ENCODE data around the gene TMPO. TPM values are rescaled to one million over a fixed set of nuclear protein-coding genes. Genes with fewer than 3 reads are reported as not detected.
"Not testable (repeated sequence)": the region's sequence is repeated elsewhere in the genome, so short reads cannot be mapped to it uniquely, and the experiment has no call there.

The TMPO gene
- total and polyA plus RNA-seq, 2 experiments from 2014 or later = 75.5 to 256 TPM

DNA sequence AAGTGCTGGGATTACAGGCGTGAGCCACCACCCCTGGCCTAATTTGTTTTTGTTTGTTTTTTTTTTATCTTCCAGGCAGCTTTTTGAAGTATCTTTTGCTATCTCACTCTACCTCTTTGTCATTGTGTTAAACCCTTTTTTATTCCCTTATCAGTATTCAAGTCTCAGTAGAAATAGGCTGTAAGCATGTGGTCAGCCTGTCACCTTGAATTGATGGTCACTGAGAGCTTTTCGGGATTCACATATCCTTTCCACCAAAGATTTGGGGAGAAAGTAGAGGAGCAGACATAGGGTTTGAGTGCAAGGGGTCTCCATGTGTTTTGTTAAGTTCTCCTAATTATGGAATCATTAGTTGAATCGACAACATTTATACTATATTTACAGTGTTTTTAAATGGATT is 36.4 kb downstream of the TMPO start:
- H3K4me1 ChIP-seq (ENCODE audit: insufficient read depth) = no peaks in the 10 kb centered on the region
- H3K9me2 ChIP-seq (ENCODE audit: insufficient read depth) = no peaks in the 10 kb centered on the region
- no peaks in the 10 kb centered on the region for H3K79me2 ChIP-seq (replicated peaks; ENCODE audit: insufficient read depth)
- peaks cover 12% of the 10 kb centered on the region for H3F3A ChIP-seq (replicated peaks; ENCODE audit: low read depth)
- no peak overlapping the region for H3K27ac ChIP-seq (ENCODE audit: low read depth)
- Mint-ChIP-seq H3K4me3 (no peak overlapping the region), H3K9me3 (no peaks in the 10 kb centered on the region), H3K27ac (no peak overlapping the region), H3K27me3 (ENCODE audit: insufficient read depth, low read depth, poor library complexity) (peaks cover 6% of the 10 kb centered on the region), H3K4me1 (no peaks in the 10 kb centered on the region), H3K36me3 (ENCODE audit: low read depth) (peaks cover 50% of the 10 kb centered on the region)
- no peak for TF ChIP-seq JUNB (IDR thresholded peaks at IDR 0.05; ENCODE audit: unreplicated experiment)
- no peak for TF ChIP-seq EZH2 (IDR thresholded peaks at IDR 0.05; ENCODE audit: low read depth, unreplicated experiment)
- no peak for TF ChIP-seq NANOG (IDR thresholded peaks at IDR 0.05; ENCODE audit: borderline replicate concordance)
- no peak for TF ChIP-seq ZNF331 (CRISPR knock-in tag; IDR thresholded peaks at IDR 0.05; ENCODE audit: low read depth)
- no peak for TF ChIP-seq POLR2AphosphoS5 (IDR thresholded peaks at IDR 0.05; ENCODE audit: low read depth)
- ATAC-seq (no peak), DNase-seq (ENCODE audit: low spot score) (no peak)
- no peak overlapping the region for H2AFZ ChIP-seq
- no peak overlapping the region for H3K4me3 ChIP-seq
- H3K4me2 ChIP-seq = no peak overlapping the region
- peaks cover 32% of the 10 kb centered on the region for H3K36me3 ChIP-seq (ENCODE audit: insufficient read depth)
- H4K20me1 ChIP-seq (replicated peaks; ENCODE audit: insufficient read depth) = peaks cover 12% of the 10 kb centered on the region; the same call in 1 of the 2 replicates
- no peaks in the 10 kb centered on the region for H3K27me3 ChIP-seq (ENCODE audit: insufficient read depth)

DNA sequence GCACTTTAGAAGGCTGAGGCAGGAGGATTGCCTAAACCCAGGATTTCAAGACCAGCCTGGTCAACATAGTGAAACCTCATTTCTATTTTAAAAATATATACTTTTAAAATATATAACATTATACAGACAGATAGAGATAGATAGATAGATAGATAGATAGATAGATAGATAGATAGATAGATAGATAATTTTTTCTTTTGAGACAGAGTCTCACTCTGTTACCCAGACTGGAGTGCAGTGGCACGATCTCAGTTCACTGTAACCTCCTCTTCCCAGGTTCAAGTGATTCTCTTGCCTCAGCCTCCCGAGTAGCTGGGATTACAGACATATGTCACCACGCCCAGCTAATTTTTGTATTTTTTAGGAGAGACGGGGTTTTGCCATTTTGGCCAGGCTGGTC is 42.7 kb downstream of the TMPO start:
- not testable (repeated sequence) for H3K4me1 Mint-ChIP-seq

DNA sequence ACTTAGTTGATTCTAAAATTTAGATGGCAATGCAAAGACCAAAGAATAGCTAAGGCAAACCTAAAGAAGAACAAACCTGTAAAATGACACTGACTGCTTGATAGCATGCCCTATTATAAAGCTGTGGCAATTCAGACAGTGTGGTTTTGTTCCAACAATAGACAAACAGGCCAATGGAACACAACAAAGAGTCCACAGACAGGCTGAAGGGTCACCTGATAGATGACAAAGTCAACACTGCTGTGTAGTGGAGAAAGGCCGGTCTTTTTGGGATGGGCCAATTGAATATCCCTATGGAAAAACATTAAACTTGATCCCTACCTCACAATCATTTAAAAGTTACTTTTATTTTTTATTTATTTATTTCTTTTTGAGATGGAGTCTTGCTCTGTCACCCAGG is 44.3 kb downstream of the TMPO start:
- DNase-seq (ENCODE audit: low spot score) (no peak), ATAC-seq (no peak)
- Histone ChIP-seq H3K79me2 (replicated peaks; ENCODE audit: insufficient read depth) (no peaks in the 10 kb centered on the region), H3K4me2 (no peak overlapping the region), H3F3A (replicated peaks; ENCODE audit: low read depth) (no peaks in the 10 kb centered on the region), H3K4me3 (no peak overlapping the region), H3K4me1 (ENCODE audit: insufficient read depth) (no peaks in the 10 kb centered on the region), H3K36me3 (ENCODE audit: insufficient read depth) (no peaks in the 10 kb centered on the region), H3K27ac (ENCODE audit: low read depth) (no peak overlapping the region), H3K9me2 (ENCODE audit: insufficient read depth) (no peaks in the 10 kb centered on the region), H3K27me3 (ENCODE audit: insufficient read depth) (no peaks in the 10 kb centered on the region), H2AFZ (no peak overlapping the region), H4K20me1 (replicated peaks; ENCODE audit: insufficient read depth) (no peaks in the 10 kb centered on the region; the same call in 1 of the 2 replicates)
- H3K27me3 Mint-ChIP-seq (ENCODE audit: insufficient read depth, low read depth, poor library complexity) = peaks cover 2% of the 10 kb centered on the region
- no peak overlapping the region for H3K27ac Mint-ChIP-seq
- no peaks in the 10 kb centered on the region for H3K4me1 Mint-ChIP-seq
- peaks cover 3% of the 10 kb centered on the region; the same call in 1 of the 3 replicates for H3K36me3 Mint-ChIP-seq (ENCODE audit: low read depth)
- H3K9me3 Mint-ChIP-seq = peaks cover 3% of the 10 kb centered on the region; the same call in 1 of the 3 replicates
- no peak overlapping the region for H3K4me3 Mint-ChIP-seq
- TF ChIP-seq, protein P1, sequence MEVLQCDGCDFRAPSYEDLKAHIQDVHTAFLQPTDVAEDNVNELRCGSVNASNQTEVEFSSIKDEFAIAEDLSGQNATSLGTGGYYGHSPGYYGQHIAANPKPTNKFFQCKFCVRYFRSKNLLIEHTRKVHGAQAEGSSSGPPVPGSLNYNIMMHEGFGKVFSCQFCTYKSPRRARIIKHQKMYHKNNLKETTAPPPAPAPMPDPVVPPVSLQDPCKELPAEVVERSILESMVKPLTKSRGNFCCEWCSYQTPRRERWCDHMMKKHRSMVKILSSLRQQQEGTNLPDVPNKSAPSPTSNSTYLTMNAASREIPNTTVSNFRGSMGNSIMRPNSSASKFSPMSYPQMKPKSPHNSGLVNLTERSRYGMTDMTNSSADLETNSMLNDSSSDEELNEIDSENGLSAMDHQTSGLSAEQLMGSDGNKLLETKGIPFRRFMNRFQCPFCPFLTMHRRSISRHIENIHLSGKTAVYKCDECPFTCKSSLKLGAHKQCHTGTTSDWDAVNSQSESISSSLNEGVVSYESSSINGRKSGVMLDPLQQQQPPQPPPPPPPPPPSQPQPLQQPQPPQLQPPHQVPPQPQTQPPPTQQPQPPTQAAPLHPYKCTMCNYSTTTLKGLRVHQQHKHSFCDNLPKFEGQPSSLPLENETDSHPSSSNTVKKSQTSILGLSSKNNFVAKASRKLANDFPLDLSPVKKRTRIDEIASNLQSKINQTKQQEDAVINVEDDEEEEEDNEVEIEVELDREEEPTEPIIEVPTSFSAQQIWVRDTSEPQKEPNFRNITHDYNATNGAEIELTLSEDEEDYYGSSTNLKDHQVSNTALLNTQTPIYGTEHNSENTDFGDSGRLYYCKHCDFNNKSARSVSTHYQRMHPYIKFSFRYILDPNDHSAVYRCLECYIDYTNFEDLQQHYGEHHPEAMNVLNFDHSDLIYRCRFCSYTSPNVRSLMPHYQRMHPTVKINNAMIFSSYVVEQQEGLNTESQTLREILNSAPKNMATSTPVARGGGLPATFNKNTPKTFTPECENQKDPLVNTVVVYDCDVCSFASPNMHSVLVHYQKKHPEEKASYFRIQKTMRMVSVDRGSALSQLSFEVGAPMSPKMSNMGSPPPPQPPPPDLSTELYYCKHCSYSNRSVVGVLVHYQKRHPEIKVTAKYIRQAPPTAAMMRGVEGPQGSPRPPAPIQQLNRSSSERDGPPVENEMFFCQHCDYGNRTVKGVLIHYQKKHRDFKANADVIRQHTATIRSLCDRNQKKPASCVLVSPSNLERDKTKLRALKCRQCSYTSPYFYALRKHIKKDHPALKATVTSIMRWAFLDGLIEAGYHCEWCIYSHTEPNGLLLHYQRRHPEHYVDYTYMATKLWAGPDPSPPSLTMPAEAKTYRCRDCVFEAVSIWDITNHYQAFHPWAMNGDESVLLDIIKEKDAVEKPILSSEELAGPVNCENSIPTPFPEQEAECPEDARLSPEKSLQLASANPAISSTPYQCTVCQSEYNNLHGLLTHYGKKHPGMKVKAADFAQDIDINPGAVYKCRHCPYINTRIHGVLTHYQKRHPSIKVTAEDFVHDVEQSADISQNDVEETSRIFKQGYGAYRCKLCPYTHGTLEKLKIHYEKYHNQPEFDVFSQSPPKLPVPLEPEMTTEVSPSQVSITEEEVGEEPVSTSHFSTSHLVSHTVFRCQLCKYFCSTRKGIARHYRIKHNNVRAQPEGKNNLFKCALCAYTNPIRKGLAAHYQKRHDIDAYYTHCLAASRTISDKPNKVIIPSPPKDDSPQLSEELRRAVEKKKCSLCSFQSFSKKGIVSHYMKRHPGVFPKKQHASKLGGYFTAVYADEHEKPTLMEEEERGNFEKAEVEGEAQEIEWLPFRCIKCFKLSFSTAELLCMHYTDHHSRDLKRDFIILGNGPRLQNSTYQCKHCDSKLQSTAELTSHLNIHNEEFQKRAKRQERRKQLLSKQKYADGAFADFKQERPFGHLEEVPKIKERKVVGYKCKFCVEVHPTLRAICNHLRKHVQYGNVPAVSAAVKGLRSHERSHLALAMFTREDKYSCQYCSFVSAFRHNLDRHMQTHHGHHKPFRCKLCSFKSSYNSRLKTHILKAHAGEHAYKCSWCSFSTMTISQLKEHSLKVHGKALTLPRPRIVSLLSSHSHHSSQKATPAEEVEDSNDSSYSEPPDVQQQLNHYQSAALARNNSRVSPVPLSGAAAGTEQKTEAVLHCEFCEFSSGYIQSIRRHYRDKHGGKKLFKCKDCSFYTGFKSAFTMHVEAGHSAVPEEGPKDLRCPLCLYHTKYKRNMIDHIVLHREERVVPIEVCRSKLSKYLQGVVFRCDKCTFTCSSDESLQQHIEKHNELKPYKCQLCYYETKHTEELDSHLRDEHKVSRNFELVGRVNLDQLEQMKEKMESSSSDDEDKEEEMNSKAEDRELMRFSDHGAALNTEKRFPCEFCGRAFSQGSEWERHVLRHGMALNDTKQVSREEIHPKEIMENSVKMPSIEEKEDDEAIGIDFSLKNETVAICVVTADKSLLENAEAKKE (CRISPR knock-in tag; IDR thresholded peaks at IDR 0.05) = no peak
- no peak for TF ChIP-seq ZNF331 (CRISPR knock-in tag; IDR thresholded peaks at IDR 0.05; ENCODE audit: low read depth)
- no peak for TF ChIP-seq STAT1 (IDR thresholded peaks at IDR 0.05; ENCODE audit: unreplicated experiment)
- TF ChIP-seq, protein P2, sequence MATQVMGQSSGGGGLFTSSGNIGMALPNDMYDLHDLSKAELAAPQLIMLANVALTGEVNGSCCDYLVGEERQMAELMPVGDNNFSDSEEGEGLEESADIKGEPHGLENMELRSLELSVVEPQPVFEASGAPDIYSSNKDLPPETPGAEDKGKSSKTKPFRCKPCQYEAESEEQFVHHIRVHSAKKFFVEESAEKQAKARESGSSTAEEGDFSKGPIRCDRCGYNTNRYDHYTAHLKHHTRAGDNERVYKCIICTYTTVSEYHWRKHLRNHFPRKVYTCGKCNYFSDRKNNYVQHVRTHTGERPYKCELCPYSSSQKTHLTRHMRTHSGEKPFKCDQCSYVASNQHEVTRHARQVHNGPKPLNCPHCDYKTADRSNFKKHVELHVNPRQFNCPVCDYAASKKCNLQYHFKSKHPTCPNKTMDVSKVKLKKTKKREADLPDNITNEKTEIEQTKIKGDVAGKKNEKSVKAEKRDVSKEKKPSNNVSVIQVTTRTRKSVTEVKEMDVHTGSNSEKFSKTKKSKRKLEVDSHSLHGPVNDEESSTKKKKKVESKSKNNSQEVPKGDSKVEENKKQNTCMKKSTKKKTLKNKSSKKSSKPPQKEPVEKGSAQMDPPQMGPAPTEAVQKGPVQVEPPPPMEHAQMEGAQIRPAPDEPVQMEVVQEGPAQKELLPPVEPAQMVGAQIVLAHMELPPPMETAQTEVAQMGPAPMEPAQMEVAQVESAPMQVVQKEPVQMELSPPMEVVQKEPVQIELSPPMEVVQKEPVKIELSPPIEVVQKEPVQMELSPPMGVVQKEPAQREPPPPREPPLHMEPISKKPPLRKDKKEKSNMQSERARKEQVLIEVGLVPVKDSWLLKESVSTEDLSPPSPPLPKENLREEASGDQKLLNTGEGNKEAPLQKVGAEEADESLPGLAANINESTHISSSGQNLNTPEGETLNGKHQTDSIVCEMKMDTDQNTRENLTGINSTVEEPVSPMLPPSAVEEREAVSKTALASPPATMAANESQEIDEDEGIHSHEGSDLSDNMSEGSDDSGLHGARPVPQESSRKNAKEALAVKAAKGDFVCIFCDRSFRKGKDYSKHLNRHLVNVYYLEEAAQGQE (IDR thresholded peaks at IDR 0.05; ENCODE audit: unreplicated experiment) = no peak

More for the DNA sequence above, 42.7 kb downstream of the TMPO start:
- not testable (repeated sequence) for H2AFZ ChIP-seq; DNase-seq (ENCODE audit: low spot score); H3K4me2 ChIP-seq; ATAC-seq; H3K79me2 ChIP-seq (replicated peaks; ENCODE audit: insufficient read depth); H3K27ac ChIP-seq (ENCODE audit: low read depth); H3K36me3 Mint-ChIP-seq (ENCODE audit: low read depth); H4K20me1 ChIP-seq (replicated peaks; ENCODE audit: insufficient read depth); H3K36me3 ChIP-seq (ENCODE audit: insufficient read depth); H3K27ac Mint-ChIP-seq; H3K9me2 ChIP-seq (ENCODE audit: insufficient read depth); H3K9me3 Mint-ChIP-seq; H3K27me3 Mint-ChIP-seq (ENCODE audit: insufficient read depth, low read depth, poor library complexity); H3K4me3 Mint-ChIP-seq; H3K27me3 ChIP-seq (ENCODE audit: insufficient read depth); H3K4me3 ChIP-seq; H3F3A ChIP-seq (replicated peaks; ENCODE audit: low read depth); H3K4me1 ChIP-seq (ENCODE audit: insufficient read depth)

Data from GM23338 (cell line).